Measurements from ENCODE around the gene DNAJC16.
A peak's percentile ranks its signal among the peaks of the same experiment; 100 is the strongest.

DNAJC16 gene

DNA sequence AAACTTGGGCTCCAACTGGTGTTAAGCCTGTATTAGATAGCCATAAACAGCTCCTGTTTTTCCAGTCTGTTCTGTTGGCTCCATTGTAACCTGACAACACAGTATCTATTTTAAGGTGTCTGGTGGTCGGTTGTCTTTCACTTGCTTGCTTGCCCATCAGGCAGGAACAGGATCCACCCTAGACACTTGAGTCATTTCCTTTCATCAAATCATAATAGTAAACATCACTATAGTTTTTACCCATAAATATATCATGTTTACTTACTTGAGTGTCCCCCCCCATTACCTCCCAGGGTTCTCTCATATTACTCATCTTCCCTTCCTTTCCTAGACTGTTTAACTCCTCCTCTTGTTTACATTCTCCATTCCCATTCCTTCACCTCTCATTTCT lies 93.5 kb downstream of the DNAJC16 start:
- peak overlapping the region; percentile 56 for H3K4me2 ChIP-seq (ENCODE audit: low read length)
- H3K27ac ChIP-seq (ENCODE audit: low read length): no peak overlapping the region
- TF ChIP-seq, protein P1, sequence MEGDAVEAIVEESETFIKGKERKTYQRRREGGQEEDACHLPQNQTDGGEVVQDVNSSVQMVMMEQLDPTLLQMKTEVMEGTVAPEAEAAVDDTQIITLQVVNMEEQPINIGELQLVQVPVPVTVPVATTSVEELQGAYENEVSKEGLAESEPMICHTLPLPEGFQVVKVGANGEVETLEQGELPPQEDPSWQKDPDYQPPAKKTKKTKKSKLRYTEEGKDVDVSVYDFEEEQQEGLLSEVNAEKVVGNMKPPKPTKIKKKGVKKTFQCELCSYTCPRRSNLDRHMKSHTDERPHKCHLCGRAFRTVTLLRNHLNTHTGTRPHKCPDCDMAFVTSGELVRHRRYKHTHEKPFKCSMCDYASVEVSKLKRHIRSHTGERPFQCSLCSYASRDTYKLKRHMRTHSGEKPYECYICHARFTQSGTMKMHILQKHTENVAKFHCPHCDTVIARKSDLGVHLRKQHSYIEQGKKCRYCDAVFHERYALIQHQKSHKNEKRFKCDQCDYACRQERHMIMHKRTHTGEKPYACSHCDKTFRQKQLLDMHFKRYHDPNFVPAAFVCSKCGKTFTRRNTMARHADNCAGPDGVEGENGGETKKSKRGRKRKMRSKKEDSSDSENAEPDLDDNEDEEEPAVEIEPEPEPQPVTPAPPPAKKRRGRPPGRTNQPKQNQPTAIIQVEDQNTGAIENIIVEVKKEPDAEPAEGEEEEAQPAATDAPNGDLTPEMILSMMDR (IDR thresholded peaks at IDR 0.05; ENCODE audit: low read depth, low read length): no peak
- TF ChIP-seq EZH2phosphoT487 (IDR thresholded peaks at IDR 0.05; ENCODE audit: low read depth): no peak
- no peaks in the 10 kb centered on the region for H3K27me3 ChIP-seq (ENCODE audit: low read depth, low read length)
- peak overlapping the region; percentile 31; the same call in 1 of the 2 replicates for H3K4me3 ChIP-seq (ENCODE audit: low read length)
- H3K79me2 ChIP-seq (ENCODE audit: low read length): peaks cover 79% of the 10 kb centered on the region
- H4K20me1 ChIP-seq (ENCODE audit: insufficient read depth, low read length): peaks cover 65% of the 10 kb centered on the region
- H2AFZ ChIP-seq (ENCODE audit: low read depth, low read length): no peak overlapping the region
- H3K4me1 ChIP-seq (ENCODE audit: low read length): peaks cover 35% of the 10 kb centered on the region
- H3K9me3 ChIP-seq (ENCODE audit: insufficient read depth, low read length): no peaks in the 10 kb centered on the region
- H3K9ac ChIP-seq (ENCODE audit: low read length): no peak overlapping the region
- peaks cover 12% of the 10 kb centered on the region for H3K36me3 ChIP-seq (replicated peaks; ENCODE audit: low read depth, low read length)

DNA sequence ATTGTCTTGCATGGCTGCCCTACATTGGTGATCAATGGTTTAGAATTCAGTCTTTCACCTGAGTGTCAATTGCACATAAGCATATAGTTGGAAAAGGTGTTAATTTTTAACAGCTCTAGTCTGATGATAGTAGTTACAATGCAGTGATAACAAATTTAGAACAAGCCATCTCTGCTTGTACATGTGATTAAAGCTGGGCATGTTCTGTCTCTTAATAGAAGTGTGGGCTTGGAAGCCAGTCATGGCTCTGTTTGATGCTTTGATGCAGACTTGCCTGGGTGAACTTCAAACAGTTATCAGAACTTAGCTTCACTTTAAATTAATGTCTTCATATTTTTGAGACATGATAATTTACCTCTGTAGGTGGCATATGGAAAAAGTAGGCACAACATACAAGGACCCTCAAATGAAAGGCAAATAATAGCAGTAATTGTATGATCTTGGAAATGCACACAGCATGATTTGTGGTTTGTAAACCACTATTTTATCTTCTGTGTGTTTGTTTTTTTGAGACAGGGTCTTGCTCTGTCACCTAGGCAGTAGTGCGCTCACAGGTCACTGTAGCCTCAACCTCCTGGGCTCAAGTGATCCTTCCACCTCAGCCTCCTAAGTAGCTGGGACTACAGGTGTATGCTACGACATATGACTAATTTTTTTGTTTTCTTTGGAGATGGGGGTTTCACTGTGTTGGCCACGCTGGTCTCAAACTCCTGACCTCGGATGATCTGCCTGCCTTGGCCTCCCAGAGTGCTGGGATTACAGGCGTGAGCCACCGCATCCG lies 94.4 kb downstream of the DNAJC16 start:
- Histone ChIP-seq H2AFZ (ENCODE audit: low read depth, low read length) (no peak overlapping the region), H3K4me3 (ENCODE audit: low read length) (no peak overlapping the region), H3K9me3 (ENCODE audit: insufficient read depth, low read length) (no peaks in the 10 kb centered on the region), H3K27ac (ENCODE audit: low read length) (no peak overlapping the region), H3K36me3 (replicated peaks; ENCODE audit: low read depth, low read length) (peaks cover 13% of the 10 kb centered on the region), H3K79me2 (ENCODE audit: low read length) (peaks cover 88% of the 10 kb centered on the region), H3K4me1 (ENCODE audit: low read length) (peaks cover 44% of the 10 kb centered on the region), H3K27me3 (ENCODE audit: low read depth, low read length) (no peaks in the 10 kb centered on the region), H3K4me2 (ENCODE audit: low read length) (peak overlapping the region; percentile 56; the same call in 1 of the 2 replicates), H3K9ac (ENCODE audit: low read length) (no peak overlapping the region), H4K20me1 (ENCODE audit: insufficient read depth, low read length) (peaks cover 75% of the 10 kb centered on the region)
- no peak for TF ChIP-seq EZH2phosphoT487 (IDR thresholded peaks at IDR 0.05; ENCODE audit: low read depth)
- TF ChIP-seq, protein P1 (IDR thresholded peaks at IDR 0.05; ENCODE audit: low read depth, low read length): no peak

DNA sequence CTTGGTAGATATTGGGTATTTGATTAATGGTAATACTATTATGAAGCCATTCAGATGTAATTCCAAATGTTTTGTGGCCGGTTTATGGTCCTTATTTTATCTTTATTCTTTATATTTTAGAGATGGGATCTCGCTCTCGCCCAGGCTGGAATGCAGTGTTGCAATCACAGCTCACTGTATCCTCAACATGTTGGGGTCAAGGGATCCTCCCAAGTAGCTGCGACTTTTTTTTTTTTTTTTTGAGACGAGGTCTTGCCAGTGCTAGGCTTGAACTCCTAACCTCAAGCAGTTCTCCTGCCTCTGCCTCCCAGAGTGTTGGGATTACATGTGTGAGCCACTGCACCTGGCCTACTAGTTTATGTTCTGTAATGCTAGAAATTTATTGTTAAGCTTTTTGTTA lies 95.3 kb downstream of the DNAJC16 start:
- no peaks in the 10 kb centered on the region for H3K9me3 ChIP-seq (ENCODE audit: insufficient read depth, low read length)
- H3K27me3 ChIP-seq (ENCODE audit: low read depth, low read length): no peaks in the 10 kb centered on the region
- H3K27ac ChIP-seq (ENCODE audit: low read length): no peak overlapping the region
- H4K20me1 ChIP-seq (ENCODE audit: insufficient read depth, low read length): peaks cover 83% of the 10 kb centered on the region
- no peak overlapping the region for H2AFZ ChIP-seq (ENCODE audit: low read depth, low read length)
- H3K4me1 ChIP-seq (ENCODE audit: low read length): peaks cover 48% of the 10 kb centered on the region
- H3K9ac ChIP-seq (ENCODE audit: low read length): no peak overlapping the region
- TF ChIP-seq, protein P1 (IDR thresholded peaks at IDR 0.05; ENCODE audit: low read depth, low read length): no peak
- TF ChIP-seq EZH2phosphoT487 (IDR thresholded peaks at IDR 0.05; ENCODE audit: low read depth): no peak
- no peak overlapping the region for H3K4me3 ChIP-seq (ENCODE audit: low read length)
- no peak overlapping the region for H3K4me2 ChIP-seq (ENCODE audit: low read length)
- peaks cover 97% of the 10 kb centered on the region for H3K79me2 ChIP-seq (ENCODE audit: low read length)
- H3K36me3 ChIP-seq (replicated peaks; ENCODE audit: low read depth, low read length): peaks cover 19% of the 10 kb centered on the region

DNA sequence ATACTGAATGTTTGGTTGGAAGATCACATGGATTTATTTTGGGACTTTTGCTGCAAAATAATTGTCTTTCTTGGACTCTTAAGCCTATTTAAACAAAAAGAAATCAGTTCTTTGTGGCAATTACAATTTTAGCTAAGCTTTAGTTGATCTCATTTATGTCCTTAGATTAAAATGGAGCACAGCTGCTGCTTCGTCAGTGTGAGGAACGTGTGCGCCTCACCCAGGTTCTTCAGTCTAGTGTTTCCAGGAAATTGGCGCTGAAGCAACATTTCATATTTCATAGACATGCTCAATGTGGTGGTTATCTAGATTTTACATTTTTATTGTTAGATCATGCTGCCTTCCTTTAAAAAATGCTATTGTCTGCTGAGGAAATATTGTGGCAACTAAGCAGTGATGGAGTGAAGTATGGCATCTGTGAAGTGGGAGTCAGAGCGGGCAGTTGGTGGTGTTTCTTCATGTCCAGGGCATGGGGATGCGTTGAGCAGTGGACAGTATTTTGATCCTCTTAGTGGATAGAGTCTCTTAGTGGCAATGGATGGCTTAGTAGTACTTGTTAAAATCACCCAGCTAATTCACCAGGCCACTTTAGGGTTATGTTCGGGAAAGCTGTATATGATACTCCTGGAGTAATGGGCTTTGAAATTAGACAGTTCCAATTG lies 96.2 kb downstream of the DNAJC16 start:
- peaks cover 92% of the 10 kb centered on the region for H4K20me1 ChIP-seq (ENCODE audit: insufficient read depth, low read length)
- no peak overlapping the region for H2AFZ ChIP-seq (ENCODE audit: low read depth, low read length)
- H3K9me3 ChIP-seq (ENCODE audit: insufficient read depth, low read length): no peaks in the 10 kb centered on the region
- H3K9ac ChIP-seq (ENCODE audit: low read length): no peak overlapping the region
- H3K27me3 ChIP-seq (ENCODE audit: low read depth, low read length): no peaks in the 10 kb centered on the region
- H3K4me2 ChIP-seq (ENCODE audit: low read length): no peak overlapping the region
- peaks cover 100% of the 10 kb centered on the region for H3K79me2 ChIP-seq (ENCODE audit: low read length)
- no peak overlapping the region for H3K4me3 ChIP-seq (ENCODE audit: low read length)
- TF ChIP-seq, protein P1 (IDR thresholded peaks at IDR 0.05; ENCODE audit: low read depth, low read length): no peak
- TF ChIP-seq EZH2phosphoT487 (IDR thresholded peaks at IDR 0.05; ENCODE audit: low read depth): no peak
- H3K4me1 ChIP-seq (ENCODE audit: low read length): peaks cover 56% of the 10 kb centered on the region
- H3K27ac ChIP-seq (ENCODE audit: low read length): no peak overlapping the region
- peaks cover 20% of the 10 kb centered on the region for H3K36me3 ChIP-seq (replicated peaks; ENCODE audit: low read depth, low read length)

Data from OCI-LY3 (cell line).